IMR-90 (cell line): ENCODE measurements around the gene OR51E2. TPM values are rescaled to one million over a fixed set of nuclear protein-coding genes. Genes with fewer than 3 reads are reported as not detected.
A peak's percentile ranks its signal among the peaks of the same experiment; 100 is the strongest.

Experiments used
- ATAC-seq: fragments of 200-7000 bp; cut with Tn5 transposase; 2 replicates; pipeline ENCODE4 v1.9.1; 2020; ENCODE audit warnings: low read depth, mild to moderate bottlenecking, moderate library complexity
- BruUV-seq: library from RNA; stranded (reverse); fragments of 400-500 nt; replicated peaks from 2 replicates; lab custom pipeline; 2021; lab: Mats Ljungman, UMichigan
- CTCF ChIA-PET: fragments of 300-600 bp; formaldehyde crosslinking; extraction: SDS; loops from one replicate; lab custom pipeline; 2021; ENCODE audit warnings: antibody characterized with exemption; lab: Yijun Ruan, JAX
- POLR2A ChIA-PET: fragments of 300-600 bp; sonication (Branson Sonifier 250); formaldehyde crosslinking; loops from one replicate; lab custom pipeline; 2022; ENCODE audit warnings: antibody characterized with exemption; ENCODE audit not compliant: unreplicated experiment; lab: Charles Lee
- DNase-seq: peaks from one replicate; pipeline ENCODE4 v3.0.0; 2013
- H2AFZ ChIP-seq: replicated peaks from 2 replicates; pipeline ENCODE3; 2013; ENCODE audit warnings: low read length, mild to moderate bottlenecking; ENCODE audit not compliant: poor library complexity
- H2AK5ac ChIP-seq: 2 replicates; pipeline ENCODE4 v1.6.1; 2013; ENCODE audit warnings: low read depth, low read length, inconsistent platforms
- H2AK9ac ChIP-seq: replicated peaks from 2 replicates; pipeline ENCODE3; 2013; ENCODE audit warnings: mild to moderate bottlenecking, low read depth, low read length, moderate library complexity; ENCODE audit not compliant: poor library complexity
- H2BK120ac ChIP-seq: 2 replicates; pipeline ENCODE4 v1.6.1; 2013; ENCODE audit warnings: low read depth, low read length, inconsistent platforms
- H2BK15ac ChIP-seq: 3 replicates; pipeline ENCODE4 v1.6.1; 2013; ENCODE audit warnings: low read depth, low read length, inconsistent platforms
- H2BK20ac ChIP-seq: 2 replicates; pipeline ENCODE4 v1.6.1; 2013; ENCODE audit warnings: low read depth, mild to moderate bottlenecking, inconsistent platforms, low read length, moderate library complexity
- H2BK5ac ChIP-seq: 2 replicates; pipeline ENCODE4 v1.6.1; 2013; ENCODE audit warnings: mild to moderate bottlenecking, low read depth, low read length, inconsistent platforms; ENCODE audit not compliant: poor library complexity, severe bottlenecking
- H3K14ac ChIP-seq: replicated peaks from 2 replicates; pipeline ENCODE4 v1.6.1; 2013; ENCODE audit warnings: low read depth, low read length, inconsistent platforms
- H3K18ac ChIP-seq: 2 replicates; pipeline ENCODE4 v1.6.1; 2013; ENCODE audit warnings: low read depth, low read length, control low read depth
- H3K23ac ChIP-seq: 2 replicates; pipeline ENCODE4 v1.6.1; 2013; ENCODE audit warnings: low read depth, low read length, inconsistent platforms
- H3K27ac ChIP-seq: 2 replicates; pipeline ENCODE4 v1.5.1; 2013; ENCODE audit warnings: mild to moderate bottlenecking, control low read depth, low read length; ENCODE audit not compliant: insufficient read depth
- H3K27me3 ChIP-seq: 2 replicates; pipeline ENCODE4 v1.6.1; 2013; ENCODE audit warnings: low read length; ENCODE audit not compliant: control insufficient read depth, insufficient read depth
- H3K36me3 ChIP-seq: 2 replicates; pipeline ENCODE4 v1.6.1; 2013; ENCODE audit warnings: low read length, mixed read lengths; ENCODE audit not compliant: control insufficient read depth, insufficient read depth
- H3K4ac ChIP-seq: 2 replicates; pipeline ENCODE4 v1.6.1; 2013; ENCODE audit warnings: low read depth, low read length, inconsistent platforms
- H3K4me1 ChIP-seq: 2 replicates; pipeline ENCODE4 v1.6.1; 2013; ENCODE audit warnings: low read length, mixed read lengths; ENCODE audit not compliant: control insufficient read depth, insufficient read depth
- H3K4me2 ChIP-seq: 2 replicates; pipeline ENCODE4 v1.6.1; 2013; ENCODE audit warnings: low read depth, mild to moderate bottlenecking, control low read depth, low read length, moderate library complexity
- H3K4me3 ChIP-seq: 2 replicates; pipeline ENCODE4 v1.5.1; 2013; ENCODE audit warnings: low read depth, mild to moderate bottlenecking, control low read depth, low read length, moderate library complexity; ENCODE audit not compliant: insufficient read depth
- H3K56ac ChIP-seq: 2 replicates; pipeline ENCODE4 v1.6.1; 2013; ENCODE audit warnings: low read length, inconsistent platforms; ENCODE audit not compliant: insufficient read depth; ENCODE audit errors: extremely low read depth
- H3K79me1 ChIP-seq, 2 experiments: 2 replicates each; pipeline ENCODE4 v1.6.1; 2013; ENCODE audit warnings: low read length in 2 of 2, inconsistent platforms in 1 of 2, low read depth in 1 of 2
- H3K9ac ChIP-seq: 2 replicates; pipeline ENCODE4 v1.6.1; 2013; ENCODE audit warnings: low read depth, low read length, control low read depth
- H3K9me1 ChIP-seq: 2 replicates; pipeline ENCODE4 v1.6.1; 2013; ENCODE audit warnings: low read length, inconsistent platforms; ENCODE audit not compliant: insufficient read depth
- H3K9me3 ChIP-seq: 2 replicates; pipeline ENCODE4 v1.6.1; 2013; ENCODE audit warnings: low read length; ENCODE audit not compliant: control insufficient read depth, insufficient read depth
- H4K20me1 ChIP-seq: 2 replicates; pipeline ENCODE4 v1.6.1; 2013; ENCODE audit warnings: low read length, inconsistent platforms; ENCODE audit not compliant: insufficient read depth
- H4K5ac ChIP-seq: 2 replicates; pipeline ENCODE4 v1.6.1; 2013; ENCODE audit warnings: mild to moderate bottlenecking, low read depth, low read length, control low read depth
- H4K8ac ChIP-seq, 2 experiments: 2 replicates each; pipeline ENCODE4 v1.6.1; 2013; ENCODE audit warnings: low read depth in 2 of 2, low read length in 2 of 2, control low read depth in 1 of 2, inconsistent platforms in 1 of 2
- H4K91ac ChIP-seq: 2 replicates; pipeline ENCODE4 v1.6.1; 2013; ENCODE audit warnings: low read depth, low read length, inconsistent platforms; ENCODE audit not compliant: insufficient read depth
- BHLHE40 ChIP-seq: fragments of 150-350 bp; IDR thresholded peaks from 2 replicates; pipeline ENCODE4 v1.6.1; 2016; ENCODE audit warnings: mild to moderate bottlenecking, low read depth, low read length
- CEBPB ChIP-seq: IDR thresholded peaks from 2 replicates; pipeline ENCODE4 v1.6.1; 2012; ENCODE audit warnings: low read depth, low read length, improper control_type of control experiment
- CHD1 ChIP-seq: IDR thresholded peaks from 2 replicates; pipeline ENCODE4 v1.6.1; 2012; ENCODE audit warnings: low read depth, low read length, improper control_type of control experiment
- CTCF ChIP-seq: conservative IDR thresholded peaks from 2 replicates; pipeline ENCODE4 v1.5.1; 2012; ENCODE audit warnings: mild to moderate bottlenecking, low read depth, low read length, improper control_type of control experiment
- FOS ChIP-seq: fragments of 150-350 bp; IDR thresholded peaks from 2 replicates; pipeline ENCODE4 v1.6.1; 2016; ENCODE audit warnings: low read depth, low read length
- MAFK ChIP-seq: IDR thresholded peaks from 2 replicates; pipeline ENCODE4 v1.6.1; 2012; ENCODE audit warnings: low read depth, low read length, improper control_type of control experiment
- MAZ ChIP-seq: IDR thresholded peaks from 2 replicates; pipeline ENCODE4 v1.6.1; 2012; ENCODE audit warnings: low read depth, mild to moderate bottlenecking, low read length, improper control_type of control experiment, moderate library complexity, borderline replicate concordance
- MXI1 ChIP-seq: IDR thresholded peaks from 2 replicates; pipeline ENCODE4 v1.6.1; 2012; ENCODE audit warnings: low read depth, mild to moderate bottlenecking, low read length, moderate library complexity, borderline replicate concordance
- NFE2L2 ChIP-seq: fragments of 150-350 bp; IDR thresholded peaks from 2 replicates; pipeline ENCODE4 v1.6.1; 2016; ENCODE audit warnings: low read depth, mild to moderate bottlenecking, low read length
- POLR2A ChIP-seq: IDR thresholded peaks from 2 replicates; pipeline ENCODE4 v1.6.1; 2012; ENCODE audit warnings: mild to moderate bottlenecking, low read depth, low read length
- RAD21 ChIP-seq: IDR thresholded peaks from 2 replicates; pipeline ENCODE4 v1.6.1; 2012; ENCODE audit warnings: low read length, improper control_type of control experiment
- RCOR1 ChIP-seq: IDR thresholded peaks from 2 replicates; pipeline ENCODE4 v1.6.1; 2012; ENCODE audit warnings: mild to moderate bottlenecking, low read length, improper control_type of control experiment; ENCODE audit not compliant: insufficient replicate concordance
- RFX5 ChIP-seq: IDR thresholded peaks from 2 replicates; pipeline ENCODE4 v1.8.0; 2012; ENCODE audit warnings: low read depth, mild to moderate bottlenecking, low read length, moderate library complexity
- SMC3 ChIP-seq: fragments of 150-350 bp; IDR thresholded peaks from 2 replicates; pipeline ENCODE4 v1.6.1; 2016; ENCODE audit warnings: low read depth, mild to moderate bottlenecking, antibody characterized with exemption, low read length, moderate library complexity
- WGBS, 2 experiments: methylation state at CpG; one replicate each; pipeline versions ENCODE4 v1.1.5 to v1.1.7; 2013; ENCODE audit warnings: missing lambda C conversion rate in 2 of 2; ENCODE audit not compliant: insufficient read length in 1 of 2; ENCODE audit errors: extremely low coverage in 2 of 2; 5-methylcytosine and 5-hydroxymethylcytosine counted together
- dilution Hi-C: fragments of 300-500 bp; cut with HindIII; formaldehyde crosslinking; loops from one replicate; pipeline ENCODE4 v1.14.3; 2018; ENCODE audit warnings: low sequenced_read_pairs; ENCODE audit not compliant: unreplicated experiment
- in situ Hi-C: fragments of 300-500 bp; cut with MboI; formaldehyde crosslinking; loops from 3 replicates; pipeline ENCODE4 v1.14.3; 2019; ENCODE audit warnings: low sequenced_read_pairs, inconsistent platforms, mixed read lengths
- intact Hi-C: fragments of 100-400 bp; cut with micrococcal nuclease; formaldehyde crosslinking; loops from 2 replicates; pipeline ENCODE4 v1.10.0; 2022
- polyA plus RNA-seq, 3 experiments: library from polyadenylated mRNA; depleted of rRNA; stranded (reverse); fragments of >200 nt; gene quantifications; 2 replicates each; pipeline ENCODE4 v1.2.3, GENCODE V29; 2012; ENCODE audit warnings: low replicate concordance in 1 of 3
- total RNA-seq: library from RNA; depleted of rRNA; stranded (reverse); fragments of >200 nt; gene quantifications from 2 replicates; pipeline ENCODE4 v1.2.3, GENCODE V29; 2012
- TF ChIP-seq, protein P1 (sequence below): fragments of 150-350 bp; IDR thresholded peaks from 2 replicates; pipeline ENCODE4 v1.6.1; 2016; ENCODE audit warnings: low read depth, mild to moderate bottlenecking, low read length, moderate library complexity, borderline replicate concordance
- TF ChIP-seq, protein P2 (sequence below): fragments of 150-350 bp; IDR thresholded peaks from 2 replicates; pipeline ENCODE4 v1.6.1; 2017; ENCODE audit warnings: mild to moderate bottlenecking, antibody characterized with exemption, low read length, low read depth

Gene OR51E2
- total and polyA plus RNA-seq, 2 of the 4 experiments (the other 2 are of a cell fraction), result 0.72 to 1.3 TPM

DNA sequence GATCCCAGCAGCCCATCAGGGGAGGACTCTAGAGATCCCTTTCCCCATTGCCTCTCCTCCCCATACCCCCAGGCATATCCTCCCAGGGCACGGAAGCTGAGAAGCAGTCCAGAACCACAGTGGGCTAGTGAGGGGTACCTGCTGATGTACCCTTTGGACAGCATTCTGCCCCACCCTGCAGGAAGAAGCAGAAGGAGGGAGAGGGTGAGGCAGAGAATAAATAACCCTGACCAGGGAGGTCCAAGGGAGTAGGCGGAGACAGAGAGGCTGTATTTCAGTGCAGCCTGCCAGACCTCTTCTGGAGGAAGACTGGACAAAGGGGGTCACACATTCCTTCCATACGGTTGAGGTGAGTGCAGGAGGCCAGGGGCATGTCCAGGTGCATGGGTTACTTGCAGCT lies 54.0 kb downstream of the OR51E2 start, which contains the start of gene OR51E1:
TSS of gene OR51E1 (plus strand) at position 301 of the 400 bp plus-strand sequence. CDS start 8,545 bp downstream, outside the sequence.
- ATAC-seq (no peak), DNase-seq (no peak)
- no peak within 1 kb of the TSS for H3K56ac ChIP-seq
- no peak within 1 kb of the TSS for H3K9ac ChIP-seq
- H3K9me3 ChIP-seq, result no peaks in the 10 kb centered on the region
- no peak within 1 kb of the TSS for H2BK5ac ChIP-seq
- dilution Hi-C loops (no loop called here), intact Hi-C loops (no loop called here), in situ Hi-C loops (no loop called here)
- no TSS peak for BruUV-seq
- H2BK20ac ChIP-seq, result no peak within 1 kb of the TSS
- no peak within 1 kb of the TSS for H4K5ac ChIP-seq
- H3K36me3 ChIP-seq, result no peaks in the 10 kb centered on the region
- H3K79me1 ChIP-seq, result no peaks in the 10 kb centered on the region
- no peak within 1 kb of the TSS for H2BK120ac ChIP-seq
- no peak within 1 kb of the TSS for H3K27ac ChIP-seq
- H4K20me1 ChIP-seq, result no peaks in the 10 kb centered on the region
- no peak for TF ChIP-seq POLR2A
- no peak for TF ChIP-seq NFE2L2
- TF ChIP-seq RCOR1, result no peak
- TF ChIP-seq MXI1, result no peak
- TF ChIP-seq CEBPB, result no peak
- TF ChIP-seq RFX5, result no peak
- TF ChIP-seq, protein P1, sequence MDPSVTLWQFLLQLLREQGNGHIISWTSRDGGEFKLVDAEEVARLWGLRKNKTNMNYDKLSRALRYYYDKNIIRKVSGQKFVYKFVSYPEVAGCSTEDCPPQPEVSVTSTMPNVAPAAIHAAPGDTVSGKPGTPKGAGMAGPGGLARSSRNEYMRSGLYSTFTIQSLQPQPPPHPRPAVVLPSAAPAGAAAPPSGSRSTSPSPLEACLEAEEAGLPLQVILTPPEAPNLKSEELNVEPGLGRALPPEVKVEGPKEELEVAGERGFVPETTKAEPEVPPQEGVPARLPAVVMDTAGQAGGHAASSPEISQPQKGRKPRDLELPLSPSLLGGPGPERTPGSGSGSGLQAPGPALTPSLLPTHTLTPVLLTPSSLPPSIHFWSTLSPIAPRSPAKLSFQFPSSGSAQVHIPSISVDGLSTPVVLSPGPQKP, result no peak
- no peak for TF ChIP-seq MAZ
- TF ChIP-seq MAFK, result no peak
- no peak for TF ChIP-seq CTCF
- TF ChIP-seq, protein P2, sequence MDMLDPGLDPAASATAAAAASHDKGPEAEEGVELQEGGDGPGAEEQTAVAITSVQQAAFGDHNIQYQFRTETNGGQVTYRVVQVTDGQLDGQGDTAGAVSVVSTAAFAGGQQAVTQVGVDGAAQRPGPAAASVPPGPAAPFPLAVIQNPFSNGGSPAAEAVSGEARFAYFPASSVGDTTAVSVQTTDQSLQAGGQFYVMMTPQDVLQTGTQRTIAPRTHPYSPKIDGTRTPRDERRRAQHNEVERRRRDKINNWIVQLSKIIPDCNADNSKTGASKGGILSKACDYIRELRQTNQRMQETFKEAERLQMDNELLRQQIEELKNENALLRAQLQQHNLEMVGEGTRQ, result no peak
- no peak for TF ChIP-seq SMC3
- no peak for TF ChIP-seq RAD21
- no peak for TF ChIP-seq FOS
- no peak for TF ChIP-seq CHD1
- no peak for TF ChIP-seq BHLHE40
- H3K4me1 ChIP-seq, result no peaks in the 10 kb centered on the region
- H3K4me2 ChIP-seq, result no peak within 1 kb of the TSS
- H3K9me1 ChIP-seq, result no peaks in the 10 kb centered on the region
- H3K18ac ChIP-seq, result no peak within 1 kb of the TSS
- H2BK15ac ChIP-seq, result no peak within 1 kb of the TSS
- no peak within 1 kb of the TSS for H2AK5ac ChIP-seq
- peak within 1 kb of the TSS; percentile 78 for H2AK9ac ChIP-seq
- no peak within 1 kb of the TSS; the same call in 1 of the 2 replicates for H3K14ac ChIP-seq
- H2AFZ ChIP-seq, result no peak within 1 kb of the TSS
- WGBS, 2 experiments, result 60% methylated on average over 1 of the region's 3 CpGs; no CpG with 5 or more reads in 1 of the 2 experiments
- no peak within 1 kb of the TSS for H3K4ac ChIP-seq
- H3K27me3 ChIP-seq, result no peaks in the 10 kb centered on the region
- no peak within 1 kb of the TSS for H3K4me3 ChIP-seq
- H4K8ac ChIP-seq, result no peak within 1 kb of the TSS
- ChIA-PET POLR2A (no interaction called here), CTCF (no interaction called here)
- H3K23ac ChIP-seq, result no peak within 1 kb of the TSS
- no peak within 1 kb of the TSS for H4K91ac ChIP-seq
